DLD1 (cell line): ENCODE data around the gene MKRN2.
"Not testable (repeated sequence)": the region's sequence is repeated elsewhere in the genome, so short reads cannot be mapped to it uniquely, and the experiment has no call there.

Experiments
- in situ Hi-C: cut with HindIII; loops from 2 replicates; pipeline ENCODE4 v1.10.0; 2017; ENCODE audit warnings: low sequenced_read_pairs

Gene MKRN2

GRCh38 chr3:12629560-12629959 is 72.7 kb downstream of the MKRN2 start:
- in situ Hi-C loops, result no loop called here

- in situ Hi-C loops, result no loop called here
Observed at GRCh38 chr3:12630292-12630691, 73.4 kb downstream of the MKRN2 start.

GRCh38 chr3:12630843-12631242 is 74.0 kb downstream of the MKRN2 start:
- in situ Hi-C loops, result not testable (repeated sequence)

- in situ Hi-C loops, result no loop called here
Observed at GRCh38 chr3:12632523-12632922, 75.6 kb downstream of the MKRN2 start.

- in situ Hi-C loops, result no loop called here
Observed at GRCh38 chr3:12633108-12633507, 76.2 kb downstream of the MKRN2 start.
